ENCODE data around the gene S100A6.

DNA sequence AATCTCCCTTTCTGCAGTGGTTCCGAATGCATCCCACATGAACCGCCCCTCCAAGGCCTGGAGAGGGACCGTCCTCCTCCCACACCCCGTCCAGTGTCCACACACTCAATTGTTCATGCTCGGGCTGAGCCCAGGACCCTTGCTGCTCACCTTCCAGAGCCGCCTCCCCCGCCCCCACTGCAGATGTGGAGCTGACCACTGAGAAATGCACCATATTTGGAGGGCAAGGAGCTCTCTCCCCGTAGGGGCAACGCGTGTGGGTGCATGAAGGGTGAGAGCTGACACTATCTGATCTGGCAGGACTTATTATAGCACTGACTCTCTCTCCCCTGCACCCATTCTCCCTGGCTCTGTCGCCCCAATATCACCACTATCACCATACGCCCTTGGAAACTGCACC is 17.3 kb upstream of the S100A6 start:
- TF ChIP-seq, protein P1, sequence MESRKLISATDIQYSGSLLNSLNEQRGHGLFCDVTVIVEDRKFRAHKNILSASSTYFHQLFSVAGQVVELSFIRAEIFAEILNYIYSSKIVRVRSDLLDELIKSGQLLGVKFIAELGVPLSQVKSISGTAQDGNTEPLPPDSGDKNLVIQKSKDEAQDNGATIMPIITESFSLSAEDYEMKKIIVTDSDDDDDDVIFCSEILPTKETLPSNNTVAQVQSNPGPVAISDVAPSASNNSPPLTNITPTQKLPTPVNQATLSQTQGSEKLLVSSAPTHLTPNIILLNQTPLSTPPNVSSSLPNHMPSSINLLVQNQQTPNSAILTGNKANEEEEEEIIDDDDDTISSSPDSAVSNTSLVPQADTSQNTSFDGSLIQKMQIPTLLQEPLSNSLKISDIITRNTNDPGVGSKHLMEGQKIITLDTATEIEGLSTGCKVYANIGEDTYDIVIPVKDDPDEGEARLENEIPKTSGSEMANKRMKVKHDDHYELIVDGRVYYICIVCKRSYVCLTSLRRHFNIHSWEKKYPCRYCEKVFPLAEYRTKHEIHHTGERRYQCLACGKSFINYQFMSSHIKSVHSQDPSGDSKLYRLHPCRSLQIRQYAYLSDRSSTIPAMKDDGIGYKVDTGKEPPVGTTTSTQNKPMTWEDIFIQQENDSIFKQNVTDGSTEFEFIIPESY (IDR thresholded peaks at IDR 0.05; ENCODE audit: extremely low read depth, insufficient replicate concordance, low read length): no peak
- TF ChIP-seq, protein P2, sequence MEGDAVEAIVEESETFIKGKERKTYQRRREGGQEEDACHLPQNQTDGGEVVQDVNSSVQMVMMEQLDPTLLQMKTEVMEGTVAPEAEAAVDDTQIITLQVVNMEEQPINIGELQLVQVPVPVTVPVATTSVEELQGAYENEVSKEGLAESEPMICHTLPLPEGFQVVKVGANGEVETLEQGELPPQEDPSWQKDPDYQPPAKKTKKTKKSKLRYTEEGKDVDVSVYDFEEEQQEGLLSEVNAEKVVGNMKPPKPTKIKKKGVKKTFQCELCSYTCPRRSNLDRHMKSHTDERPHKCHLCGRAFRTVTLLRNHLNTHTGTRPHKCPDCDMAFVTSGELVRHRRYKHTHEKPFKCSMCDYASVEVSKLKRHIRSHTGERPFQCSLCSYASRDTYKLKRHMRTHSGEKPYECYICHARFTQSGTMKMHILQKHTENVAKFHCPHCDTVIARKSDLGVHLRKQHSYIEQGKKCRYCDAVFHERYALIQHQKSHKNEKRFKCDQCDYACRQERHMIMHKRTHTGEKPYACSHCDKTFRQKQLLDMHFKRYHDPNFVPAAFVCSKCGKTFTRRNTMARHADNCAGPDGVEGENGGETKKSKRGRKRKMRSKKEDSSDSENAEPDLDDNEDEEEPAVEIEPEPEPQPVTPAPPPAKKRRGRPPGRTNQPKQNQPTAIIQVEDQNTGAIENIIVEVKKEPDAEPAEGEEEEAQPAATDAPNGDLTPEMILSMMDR (IDR thresholded peaks at IDR 0.05 in 2 of 3, conservative IDR thresholded peaks at IDR 0.05 in 1 of 3; ENCODE audit: borderline replicate concordance in 1 of 3, insufficient read depth in 1 of 3, low read depth in 2 of 3, low read length in 2 of 3): no peak
- TF ChIP-seq EZH2 (IDR thresholded peaks at IDR 0.05) (no peak), RAD21 (IDR thresholded peaks at IDR 0.05; ENCODE audit: low read depth) (no peak), POLR2A (IDR thresholded peaks at IDR 0.05; ENCODE audit: borderline replicate concordance, extremely low read depth, insufficient read depth, insufficient read length) (no peak), CEBPB (IDR thresholded peaks at IDR 0.05; ENCODE audit: low read depth) (no peak), EGR1 (IDR thresholded peaks at IDR 0.05; ENCODE audit: low read depth) (no peak), ZNF274 (IDR thresholded peaks at IDR 0.05; ENCODE audit: low read depth, low read length) (no peak)
- TF ChIP-seq, protein P3, sequence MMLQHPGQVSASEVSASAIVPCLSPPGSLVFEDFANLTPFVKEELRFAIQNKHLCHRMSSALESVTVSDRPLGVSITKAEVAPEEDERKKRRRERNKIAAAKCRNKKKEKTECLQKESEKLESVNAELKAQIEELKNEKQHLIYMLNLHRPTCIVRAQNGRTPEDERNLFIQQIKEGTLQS (IDR thresholded peaks at IDR 0.05): no peak

All from HCT116 (cell line).